HL-60 (cell line): Measurements from ENCODE around the gene PLEKHA5.

Source experiments
- DNase-seq, 2 experiments: peaks; one replicate each; pipeline ENCODE4 v3.0.0-alpha.2; 2010 to 2020; ENCODE audit warnings: low read depth in 1 of 2, low spot score in 1 of 2
- H3K27ac ChIP-seq: fragments of 250-450 bp; sonication (Bioruptor Pico); replicated peaks from 2 replicates; pipeline ENCODE4 v1.5.1; 2020; ENCODE audit warnings: mild to moderate bottlenecking, moderate library complexity
- H3K27me3 ChIP-seq: fragments of 250-450 bp; sonication (Bioruptor Pico); 2 replicates; pipeline ENCODE4 v1.5.1; 2021; ENCODE audit warnings: mild to moderate bottlenecking, moderate library complexity; ENCODE audit not compliant: insufficient read depth, poor library complexity, severe bottlenecking
- H3K4me3 ChIP-seq: replicated peaks from 2 replicates; pipeline ENCODE4 v1.5.1; 2011; ENCODE audit warnings: mild to moderate bottlenecking, control low read depth, low read length; ENCODE audit not compliant: insufficient read depth
- GABPA ChIP-seq: IDR thresholded peaks from 2 replicates; pipeline ENCODE4 v1.6.1; 2012; ENCODE audit warnings: low read depth
- POLR2AphosphoS5 ChIP-seq: IDR thresholded peaks from 2 replicates; pipeline ENCODE4 v1.6.1; 2012; ENCODE audit warnings: low read depth
- SPI1 ChIP-seq: IDR thresholded peaks from 2 replicates; pipeline ENCODE4 v1.6.1; 2012; ENCODE audit warnings: low read depth, mild to moderate bottlenecking, borderline replicate concordance
- TF ChIP-seq, protein P1 (sequence below): IDR thresholded peaks from 2 replicates; pipeline ENCODE4 v1.6.1; 2012; ENCODE audit warnings: low read depth; ENCODE audit not compliant: insufficient replicate concordance
- TF ChIP-seq, protein P2 (sequence below): IDR thresholded peaks from one replicate; pipeline ENCODE4 v1.5.1; 2011; ENCODE audit warnings: low read length, control low read depth, inconsistent platforms; ENCODE audit not compliant: insufficient read depth

PLEKHA5 gene

GRCh38 chr12:19306366-19306765 lies 176.8 kb downstream of the PLEKHA5 start:
- no peak for DNase-seq
- TF ChIP-seq SPI1 (no peak), GABPA (no peak), POLR2AphosphoS5 (no peak)
- TF ChIP-seq, protein P1, sequence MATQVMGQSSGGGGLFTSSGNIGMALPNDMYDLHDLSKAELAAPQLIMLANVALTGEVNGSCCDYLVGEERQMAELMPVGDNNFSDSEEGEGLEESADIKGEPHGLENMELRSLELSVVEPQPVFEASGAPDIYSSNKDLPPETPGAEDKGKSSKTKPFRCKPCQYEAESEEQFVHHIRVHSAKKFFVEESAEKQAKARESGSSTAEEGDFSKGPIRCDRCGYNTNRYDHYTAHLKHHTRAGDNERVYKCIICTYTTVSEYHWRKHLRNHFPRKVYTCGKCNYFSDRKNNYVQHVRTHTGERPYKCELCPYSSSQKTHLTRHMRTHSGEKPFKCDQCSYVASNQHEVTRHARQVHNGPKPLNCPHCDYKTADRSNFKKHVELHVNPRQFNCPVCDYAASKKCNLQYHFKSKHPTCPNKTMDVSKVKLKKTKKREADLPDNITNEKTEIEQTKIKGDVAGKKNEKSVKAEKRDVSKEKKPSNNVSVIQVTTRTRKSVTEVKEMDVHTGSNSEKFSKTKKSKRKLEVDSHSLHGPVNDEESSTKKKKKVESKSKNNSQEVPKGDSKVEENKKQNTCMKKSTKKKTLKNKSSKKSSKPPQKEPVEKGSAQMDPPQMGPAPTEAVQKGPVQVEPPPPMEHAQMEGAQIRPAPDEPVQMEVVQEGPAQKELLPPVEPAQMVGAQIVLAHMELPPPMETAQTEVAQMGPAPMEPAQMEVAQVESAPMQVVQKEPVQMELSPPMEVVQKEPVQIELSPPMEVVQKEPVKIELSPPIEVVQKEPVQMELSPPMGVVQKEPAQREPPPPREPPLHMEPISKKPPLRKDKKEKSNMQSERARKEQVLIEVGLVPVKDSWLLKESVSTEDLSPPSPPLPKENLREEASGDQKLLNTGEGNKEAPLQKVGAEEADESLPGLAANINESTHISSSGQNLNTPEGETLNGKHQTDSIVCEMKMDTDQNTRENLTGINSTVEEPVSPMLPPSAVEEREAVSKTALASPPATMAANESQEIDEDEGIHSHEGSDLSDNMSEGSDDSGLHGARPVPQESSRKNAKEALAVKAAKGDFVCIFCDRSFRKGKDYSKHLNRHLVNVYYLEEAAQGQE: no peak
- TF ChIP-seq, protein P2, sequence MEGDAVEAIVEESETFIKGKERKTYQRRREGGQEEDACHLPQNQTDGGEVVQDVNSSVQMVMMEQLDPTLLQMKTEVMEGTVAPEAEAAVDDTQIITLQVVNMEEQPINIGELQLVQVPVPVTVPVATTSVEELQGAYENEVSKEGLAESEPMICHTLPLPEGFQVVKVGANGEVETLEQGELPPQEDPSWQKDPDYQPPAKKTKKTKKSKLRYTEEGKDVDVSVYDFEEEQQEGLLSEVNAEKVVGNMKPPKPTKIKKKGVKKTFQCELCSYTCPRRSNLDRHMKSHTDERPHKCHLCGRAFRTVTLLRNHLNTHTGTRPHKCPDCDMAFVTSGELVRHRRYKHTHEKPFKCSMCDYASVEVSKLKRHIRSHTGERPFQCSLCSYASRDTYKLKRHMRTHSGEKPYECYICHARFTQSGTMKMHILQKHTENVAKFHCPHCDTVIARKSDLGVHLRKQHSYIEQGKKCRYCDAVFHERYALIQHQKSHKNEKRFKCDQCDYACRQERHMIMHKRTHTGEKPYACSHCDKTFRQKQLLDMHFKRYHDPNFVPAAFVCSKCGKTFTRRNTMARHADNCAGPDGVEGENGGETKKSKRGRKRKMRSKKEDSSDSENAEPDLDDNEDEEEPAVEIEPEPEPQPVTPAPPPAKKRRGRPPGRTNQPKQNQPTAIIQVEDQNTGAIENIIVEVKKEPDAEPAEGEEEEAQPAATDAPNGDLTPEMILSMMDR: no peak
- no peak overlapping the region for H3K4me3 ChIP-seq
- no peak overlapping the region for H3K27ac ChIP-seq
- H3K27me3 ChIP-seq: no peaks in the 10 kb centered on the region

DNA sequence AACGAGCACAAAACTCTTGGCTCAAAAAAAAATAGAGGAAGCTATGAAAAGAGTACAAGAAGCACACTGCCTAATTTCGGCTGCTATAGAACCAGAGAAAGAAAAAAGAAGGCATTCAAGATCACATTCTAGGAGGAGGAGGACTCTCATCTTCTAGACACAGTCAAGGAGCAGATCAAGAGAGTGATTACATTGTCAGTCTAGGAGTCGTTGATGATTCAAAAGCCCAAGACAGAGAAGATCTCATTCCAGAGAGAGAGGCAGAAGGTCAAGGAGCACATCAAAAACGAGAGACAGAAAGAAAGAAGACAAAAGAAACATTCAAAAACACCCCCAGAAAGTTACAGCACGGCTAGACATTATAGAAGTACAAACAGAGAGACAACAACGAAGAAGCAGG lies 177.9 kb downstream of the PLEKHA5 start:
- H3K27me3 ChIP-seq: no peaks in the 10 kb centered on the region
- TF ChIP-seq, protein P2: no peak
- TF ChIP-seq SPI1: no peak
- TF ChIP-seq POLR2AphosphoS5: no peak
- TF ChIP-seq GABPA: no peak
- TF ChIP-seq, protein P1: no peak
- no peak overlapping the region for H3K27ac ChIP-seq
- no peak overlapping the region for H3K4me3 ChIP-seq
- DNase-seq: no peak

- TF ChIP-seq POLR2AphosphoS5 (no peak), GABPA (no peak), SPI1 (no peak)
- TF ChIP-seq, protein P1: no peak
- TF ChIP-seq, protein P2: no peak
- H3K27me3 ChIP-seq: no peaks in the 10 kb centered on the region
Observed at GRCh38 chr12:19311165-19311564, 181.6 kb downstream of the PLEKHA5 start.

More at GRCh38 chr12:19311165-19311564, 181.6 kb downstream of the PLEKHA5 start:
- DNase-seq: no peak
- Histone ChIP-seq H3K4me3 (no peak overlapping the region), H3K27ac (no peak overlapping the region)
